ENCODE measurements around the gene RGS16. TPM values are rescaled to one million over a fixed set of nuclear protein-coding genes. Genes with fewer than 3 reads are reported as not detected.
A peak's percentile ranks its signal among the peaks of the same experiment; 100 is the strongest.

RGS16 gene
- total RNA-seq, 2 experiments from 2014 or later = 1.4 TPM

GRCh38 chr1:182611787-182612186 lies 7.6 kb upstream of the RGS16 start:
- Mint-ChIP-seq H3K27me3 (peaks cover 67% of the 10 kb centered on the region), H3K27ac (no peak overlapping the region), H3K4me3 (no peak overlapping the region), H3K4me1 (peaks cover 42% of the 10 kb centered on the region), H3K36me3 (peaks cover 5% of the 10 kb centered on the region), H3K9me3 (no peaks in the 10 kb centered on the region)
- ATAC-seq (ENCODE audit: low read depth) = no peak
- POLR2A ChIA-PET = interaction anchor here (1.4 kb wide), 1 partner anchor 8 kb away, joined by 4 read pairs; no protein-coding TSS in a partner anchor
- no peak for DNase-seq

- DNase-seq (no peak), ATAC-seq (ENCODE audit: low read depth) (no peak)
- Mint-ChIP-seq H3K27me3 (peaks cover 63% of the 10 kb centered on the region), H3K4me1 (peaks cover 41% of the 10 kb centered on the region), H3K4me3 (no peak overlapping the region), H3K36me3 (peaks cover 5% of the 10 kb centered on the region), H3K27ac (no peak overlapping the region), H3K9me3 (no peaks in the 10 kb centered on the region)
- POLR2A ChIA-PET = interaction anchor here (1.1 kb wide), 1 partner anchor 179 kb away, joined by 3 read pairs; no protein-coding TSS in a partner anchor
These were observed 7.1 kb upstream of the RGS16 start for GRCh38 chr1:182611326-182611725.

- Mint-ChIP-seq H3K36me3 (peaks cover 3% of the 10 kb centered on the region), H3K27ac (no peak overlapping the region), H3K9me3 (no peaks in the 10 kb centered on the region), H3K4me1 (peaks cover 34% of the 10 kb centered on the region), H3K27me3 (peaks cover 64% of the 10 kb centered on the region), H3K4me3 (no peak overlapping the region)
- DNase-seq = no peak
- no peak for ATAC-seq (ENCODE audit: low read depth)
- POLR2A ChIA-PET = interaction anchor here (1.1 kb wide), 1 partner anchor 179 kb away, joined by 3 read pairs; no protein-coding TSS in a partner anchor
These were observed 6.5 kb upstream of the RGS16 start for GRCh38 chr1:182610606-182611194.

DNA sequence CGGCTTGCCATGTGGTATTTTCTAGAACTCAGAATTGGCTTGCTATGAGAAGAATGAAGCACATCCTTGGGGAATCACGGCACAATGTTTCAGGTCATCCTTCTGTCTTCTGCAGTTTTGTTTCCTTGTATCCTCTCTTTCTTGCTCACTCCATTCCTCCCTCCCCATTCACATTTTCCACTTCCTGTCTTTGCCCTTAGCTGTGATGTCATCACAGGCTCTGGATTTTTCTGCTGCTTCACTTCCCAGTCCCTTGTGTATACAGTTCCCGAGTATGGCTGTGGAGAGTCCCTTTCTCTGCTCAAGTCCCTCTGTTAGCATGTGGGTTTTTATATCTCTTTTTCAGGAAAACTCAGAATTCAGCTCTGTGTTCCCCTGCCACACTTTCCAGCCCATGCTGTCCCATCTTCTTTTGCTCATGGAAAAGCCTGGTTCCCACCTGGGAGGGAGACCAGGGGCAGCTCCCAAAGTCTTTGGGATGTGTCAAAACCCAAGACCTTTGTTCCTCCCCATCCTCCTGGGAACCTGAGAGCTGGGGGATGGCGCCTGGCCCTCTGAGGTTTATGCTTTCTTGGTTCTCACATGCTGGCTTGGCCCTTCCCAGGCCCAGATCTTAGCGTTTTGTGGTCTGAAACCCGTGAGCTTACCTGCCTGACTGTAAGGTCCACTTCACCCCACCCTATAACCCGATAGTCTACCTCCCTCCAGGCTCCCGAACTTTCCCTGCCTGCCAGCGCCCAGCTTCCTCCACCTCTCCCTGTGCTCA lies 4.8 kb upstream of the RGS16 start:
- Mint-ChIP-seq H3K9me3 (no peaks in the 10 kb centered on the region), H3K36me3 (peaks cover 3% of the 10 kb centered on the region), H3K27ac (no peak overlapping the region), H3K4me1 (peaks cover 34% of the 10 kb centered on the region), H3K27me3 (peaks cover 60% of the 10 kb centered on the region), H3K4me3 (no peak overlapping the region)
- POLR2A ChIA-PET = interaction anchor here (1.0 kb wide), 1 partner anchor 20 kb away, joined by 3 read pairs; no protein-coding TSS in a partner anchor
- ATAC-seq (ENCODE audit: low read depth) (no peak), DNase-seq (no peak)

GRCh38 chr1:182608236-182608635 lies 4.0 kb upstream of the RGS16 start:
- peaks cover 52% of the 10 kb centered on the region for H3K27me3 Mint-ChIP-seq
- no peak for ATAC-seq (ENCODE audit: low read depth)
- H3K36me3 Mint-ChIP-seq = peaks cover 3% of the 10 kb centered on the region
- POLR2A ChIA-PET = no interaction called here
- DNase-seq = no peak
- H3K4me3 Mint-ChIP-seq = no peak overlapping the region
- H3K4me1 Mint-ChIP-seq = peaks cover 37% of the 10 kb centered on the region
- no peaks in the 10 kb centered on the region for H3K9me3 Mint-ChIP-seq
- no peak overlapping the region for H3K27ac Mint-ChIP-seq

DNA sequence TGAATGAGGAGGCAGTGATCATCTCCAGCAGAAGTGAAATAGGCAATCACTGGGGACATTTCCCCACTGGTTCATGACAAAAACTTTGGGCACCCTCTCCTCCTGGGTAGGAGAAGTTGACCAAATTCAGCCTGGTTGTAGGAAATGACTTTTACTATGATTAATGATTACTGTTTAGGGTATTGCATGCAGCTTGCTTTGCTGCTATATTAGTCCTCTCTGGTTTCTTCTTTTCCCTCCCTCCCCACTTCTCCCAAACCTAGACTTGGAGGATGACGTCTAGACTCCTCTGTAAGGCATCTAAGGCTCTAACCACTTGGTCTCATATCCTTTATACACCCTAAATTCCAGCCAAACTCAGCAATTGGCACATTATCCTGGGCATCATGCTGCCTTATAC lies 3.4 kb upstream of the RGS16 start:
- Mint-ChIP-seq H3K4me3 (no peak overlapping the region), H3K27me3 (peaks cover 46% of the 10 kb centered on the region), H3K27ac (no peak overlapping the region), H3K4me1 (peaks cover 35% of the 10 kb centered on the region), H3K36me3 (peaks cover 3% of the 10 kb centered on the region), H3K9me3 (no peaks in the 10 kb centered on the region)
- DNase-seq (no peak), ATAC-seq (ENCODE audit: low read depth) (no peak)
- POLR2A ChIA-PET = interaction anchor here (4.9 kb wide), 1 partner anchor 8 kb away, joined by 32 read pairs; no protein-coding TSS in a partner anchor

DNA sequence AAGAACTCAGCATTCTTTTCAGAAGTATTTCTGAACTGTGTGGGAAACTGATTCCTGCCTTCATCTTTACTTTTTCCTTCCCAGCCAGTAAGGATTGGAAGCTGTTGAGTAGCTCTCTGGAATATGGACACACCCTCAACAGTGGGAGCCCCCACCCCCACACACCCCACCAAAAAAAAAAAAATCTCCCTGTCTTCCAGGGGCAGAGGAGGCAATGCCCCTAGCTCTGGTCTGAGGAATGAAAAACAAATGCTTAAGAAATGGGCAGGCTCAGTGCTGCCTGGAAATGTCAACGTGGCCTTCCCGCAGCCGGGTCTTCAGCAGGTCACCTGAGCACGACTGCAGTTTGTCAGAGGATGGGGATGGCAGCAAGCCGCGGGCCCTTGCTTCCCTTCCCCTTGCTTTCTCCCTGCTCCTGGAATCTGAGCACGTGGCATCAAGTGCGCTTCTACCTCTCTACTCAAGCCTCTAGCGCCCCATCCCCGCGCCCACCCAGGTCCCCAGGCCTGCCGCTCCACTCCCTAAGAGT lies 479 bp downstream of the RGS16 start:
- Mint-ChIP-seq H3K36me3 (peaks cover 2% of the 10 kb centered on the region), H3K27me3 (peaks cover 12% of the 10 kb centered on the region), H3K4me3 (peak overlapping the region; percentile 70), H3K4me1 (peaks cover 26% of the 10 kb centered on the region), H3K27ac (peak overlapping the region; percentile 47), H3K9me3 (no peaks in the 10 kb centered on the region)
- DNase-seq (no peak), ATAC-seq (ENCODE audit: low read depth) (peak; percentile 5)
- POLR2A ChIA-PET = interaction anchor here (1.1 to 4.9 kb wide), 4 partner anchors 9 to 183 kb away, joined by 4 to 32 read pairs (median 6); no protein-coding TSS in a partner anchor

- DNase-seq (no peak), ATAC-seq (ENCODE audit: low read depth) (peak; percentile 45)
- POLR2A ChIA-PET = interaction anchor here (1.1 to 4.9 kb wide), 4 partner anchors 9 to 184 kb away, joined by 4 to 32 read pairs (median 6); no protein-coding TSS in a partner anchor
- H3K36me3 Mint-ChIP-seq = peaks cover 2% of the 10 kb centered on the region
- H3K9me3 Mint-ChIP-seq = no peaks in the 10 kb centered on the region
- peaks cover 8% of the 10 kb centered on the region for H3K27me3 Mint-ChIP-seq
- H3K4me3 Mint-ChIP-seq = peak overlapping the region; percentile 70
- peaks cover 26% of the 10 kb centered on the region for H3K4me1 Mint-ChIP-seq
- H3K27ac Mint-ChIP-seq = peak overlapping the region; percentile 47
These were observed 1.1 kb downstream of the RGS16 start for GRCh38 chr1:182602935-182603645.

GRCh38 chr1:182601913-182602312 lies 2.3 kb downstream of the RGS16 start:
- POLR2A ChIA-PET = interaction anchor here (1.2 to 1.5 kb wide), 5 partner anchors 14 to 238 kb away, joined by 3 to 6 read pairs (median 3); no protein-coding TSS in a partner anchor
- DNase-seq = no peak
- H3K27ac Mint-ChIP-seq = no peak overlapping the region
- no peak overlapping the region for H3K4me3 Mint-ChIP-seq
- peaks cover 7% of the 10 kb centered on the region for H3K27me3 Mint-ChIP-seq
- no peak for ATAC-seq (ENCODE audit: low read depth)
- H3K36me3 Mint-ChIP-seq = peaks cover 2% of the 10 kb centered on the region
- H3K9me3 Mint-ChIP-seq = no peaks in the 10 kb centered on the region
- peaks cover 20% of the 10 kb centered on the region for H3K4me1 Mint-ChIP-seq

DNA sequence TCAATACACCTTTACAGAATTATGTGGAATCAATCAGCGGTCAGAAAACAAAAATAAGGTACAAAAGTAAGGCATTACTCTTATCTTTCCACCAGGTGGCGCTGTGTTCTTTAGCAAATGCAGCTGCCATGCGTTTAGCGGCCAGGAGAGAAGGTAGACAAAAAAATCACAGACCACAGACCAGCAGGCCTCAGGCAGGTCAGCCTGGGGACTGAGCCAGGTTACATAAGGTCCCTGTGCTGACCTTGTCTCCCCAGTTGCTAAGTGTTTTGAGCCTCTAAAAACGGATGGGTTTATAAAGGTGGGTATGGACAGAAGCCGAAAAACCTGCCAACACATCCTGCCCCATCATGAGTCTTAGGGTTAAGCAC lies 2.8 kb downstream of the RGS16 start:
- Mint-ChIP-seq H3K4me3 (no peak overlapping the region), H3K36me3 (peaks cover 2% of the 10 kb centered on the region), H3K27ac (no peak overlapping the region), H3K27me3 (peaks cover 8% of the 10 kb centered on the region), H3K9me3 (no peaks in the 10 kb centered on the region), H3K4me1 (peaks cover 15% of the 10 kb centered on the region)
- DNase-seq (peak; percentile 58), ATAC-seq (ENCODE audit: low read depth) (no peak)
- POLR2A ChIA-PET = interaction anchor here (1.2 to 1.5 kb wide), 5 partner anchors 14 to 238 kb away, joined by 3 to 6 read pairs (median 3); no protein-coding TSS in a partner anchor

GRCh38 chr1:182600745-182601415 lies 3.3 kb downstream of the RGS16 start:
- Mint-ChIP-seq H3K4me1 (peaks cover 15% of the 10 kb centered on the region), H3K9me3 (no peaks in the 10 kb centered on the region), H3K4me3 (no peak overlapping the region), H3K27ac (no peak overlapping the region), H3K36me3 (peaks cover 2% of the 10 kb centered on the region), H3K27me3 (peaks cover 10% of the 10 kb centered on the region)
- ATAC-seq (ENCODE audit: low read depth) (no peak), DNase-seq (no peak)
- POLR2A ChIA-PET = interaction anchor here (1.2 to 1.5 kb wide), 5 partner anchors 15 to 239 kb away, joined by 3 to 6 read pairs (median 3); no protein-coding TSS in a partner anchor

GRCh38 chr1:182600036-182600713 lies 4.0 kb downstream of the RGS16 start:
- peaks cover 4% of the 10 kb centered on the region for H3K27me3 Mint-ChIP-seq
- POLR2A ChIA-PET = interaction anchor here (1.5 kb wide), 1 partner anchor 182 kb away, joined by 6 read pairs; no protein-coding TSS in a partner anchor
- DNase-seq = no peak
- no peak overlapping the region for H3K4me3 Mint-ChIP-seq
- peaks cover 2% of the 10 kb centered on the region for H3K36me3 Mint-ChIP-seq
- no peaks in the 10 kb centered on the region for H3K9me3 Mint-ChIP-seq
- peaks cover 15% of the 10 kb centered on the region for H3K4me1 Mint-ChIP-seq
- H3K27ac Mint-ChIP-seq = no peak overlapping the region
- no peak for ATAC-seq (ENCODE audit: low read depth)

Measured in activated naive CD8-positive, alpha-beta T cell treated with anti-CD3 and anti-CD28 coated beads, Interleukin-2, amount 10 ng/mL, durations not matched to agents 7 days and 5 days (primary cell).